Endodermal cell (in vitro differentiated cells): ENCODE results near the gene CERS6. TPM values are rescaled to one million over a fixed set of nuclear protein-coding genes. Genes with fewer than 3 reads are reported as not detected.

ENCODE experiments used
- DNase-seq: peaks from one replicate; pipeline ENCODE4 v3.0.0-alpha.2; 2017
- H3K27ac ChIP-seq: 2 replicates; pipeline ENCODE4 v1.5.1; 2013; ENCODE audit warnings: mild to moderate bottlenecking, low read depth, low read length, moderate library complexity
- H3K27me3 ChIP-seq: 2 replicates; pipeline ENCODE4 v1.6.1; 2013; ENCODE audit warnings: mild to moderate bottlenecking, low read length, moderate library complexity; ENCODE audit not compliant: insufficient read depth, control insufficient read depth, poor library complexity, severe bottlenecking
- H3K36me3 ChIP-seq: 2 replicates; pipeline ENCODE4 v1.7.0; 2013; ENCODE audit warnings: mild to moderate bottlenecking, low read length, moderate library complexity; ENCODE audit not compliant: control insufficient read depth, insufficient read depth
- H3K4me1 ChIP-seq: one replicate; pipeline ENCODE4 v1.7.0; 2013; ENCODE audit warnings: low read length; ENCODE audit not compliant: control insufficient read depth, insufficient read depth
- H3K4me3 ChIP-seq: 2 replicates; pipeline ENCODE4 v1.5.1; 2013; ENCODE audit warnings: mild to moderate bottlenecking, low read length, moderate library complexity
- H3K9ac ChIP-seq: 2 replicates; pipeline ENCODE4 v1.6.1; 2013; ENCODE audit warnings: mild to moderate bottlenecking, low read length, moderate library complexity; ENCODE audit not compliant: poor library complexity, severe bottlenecking; ENCODE audit errors: extremely low read depth
- H3K9me3 ChIP-seq: 2 replicates; pipeline ENCODE4 v1.6.1; 2013; ENCODE audit warnings: mild to moderate bottlenecking, low read length, moderate library complexity; ENCODE audit not compliant: control insufficient read depth
- H3K27ac Mint-ChIP-seq: 2 replicates; pipeline ENCODE4 v1.8.0; 2020; ENCODE audit warnings: mixed read lengths
- H3K27me3 Mint-ChIP-seq: 2 replicates; pipeline ENCODE4 v1.8.0; 2021; ENCODE audit warnings: mild to moderate bottlenecking, mixed read lengths; ENCODE audit not compliant: insufficient read depth
- H3K36me3 Mint-ChIP-seq: 2 replicates; pipeline ENCODE4 v1.8.0; 2020; ENCODE audit warnings: low read depth, mixed read lengths
- H3K4me1 Mint-ChIP-seq: 2 replicates; pipeline ENCODE4 v1.8.0; 2020; ENCODE audit warnings: mixed read lengths
- H3K4me3 Mint-ChIP-seq: 2 replicates; pipeline ENCODE4 v1.8.0; 2020; ENCODE audit warnings: mild to moderate bottlenecking, moderate library complexity, mixed read lengths
- H3K9me3 Mint-ChIP-seq: 2 replicates; pipeline ENCODE4 v1.8.0; 2020; ENCODE audit warnings: mild to moderate bottlenecking, mixed read lengths
- WGBS, 2 experiments: methylation state at CpG; one replicate each; pipeline versions ENCODE4 v1.1.5 to v1.1.7; 2013; ENCODE audit warnings: missing lambda C conversion rate in 2 of 2, mixed read lengths in 1 of 2; ENCODE audit not compliant: insufficient coverage in 1 of 2, insufficient read length in 1 of 2; 5-methylcytosine and 5-hydroxymethylcytosine counted together
- total RNA-seq, 2 donors: library from RNA; stranded (reverse); fragmentation: NEBNext Ultra II Directional in 1 of 2; extraction: Animal tissue kit (Norgen Biotek cat#: 25700) in 1 of 2; gene quantifications; 2 replicates in 1 of 2; 3 replicates in 1 of 2; pipeline ENCODE4 v1.2.1, GENCODE V29; 2021
- TF ChIP-seq, protein P1 (sequence below): fragments of 200-600 bp; sonication (generic); conservative IDR thresholded peaks from 2 replicates; pipeline ENCODE4 v1.5.0; 2021; ENCODE audit warnings: antibody characterized with exemption, mild to moderate bottlenecking

CERS6 gene
- total RNA-seq, 2 donors from 2014 or later = 41.3 to 52.0 TPM

DNA sequence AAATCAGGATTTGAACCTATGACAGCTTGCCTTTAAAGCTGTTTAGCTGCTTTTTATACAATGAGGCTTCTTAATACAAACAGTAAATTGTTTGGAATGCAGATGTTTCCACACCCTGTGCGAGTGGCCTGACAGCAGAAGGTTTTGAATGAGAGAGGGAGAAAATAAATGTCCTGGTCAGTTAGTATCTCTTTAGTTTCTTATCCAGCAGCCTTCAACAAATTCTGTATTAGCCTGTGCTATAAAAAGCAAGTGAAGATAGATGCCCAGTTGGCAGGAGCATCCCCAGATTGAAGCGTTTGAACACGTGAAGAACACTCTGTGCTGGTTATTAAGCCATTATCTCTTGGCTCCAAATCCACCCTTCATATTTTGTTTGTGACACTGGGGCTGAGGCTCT is 70.6 kb downstream of the CERS6 start:
- Histone ChIP-seq H3K27me3 (no peaks in the 10 kb centered on the region), H3K27ac (no peak overlapping the region), H3K4me3 (no peak overlapping the region), H3K4me1 (peaks cover 12% of the 10 kb centered on the region), H3K9ac (no peak overlapping the region), H3K9me3 (peaks cover 3% of the 10 kb centered on the region), H3K36me3 (no peaks in the 10 kb centered on the region)
- no peak overlapping the region for H3K4me3 Mint-ChIP-seq
- H3K27ac Mint-ChIP-seq = no peak overlapping the region
- no peaks in the 10 kb centered on the region for H3K27me3 Mint-ChIP-seq
- 90 to 100% methylated on average over 2 to 3 of the region's 3 CpGs for WGBS, 2 experiments
- H3K36me3 Mint-ChIP-seq = no peaks in the 10 kb centered on the region
- peaks cover 48% of the 10 kb centered on the region for H3K4me1 Mint-ChIP-seq
- DNase-seq = no peak
- H3K9me3 Mint-ChIP-seq = no peaks in the 10 kb centered on the region
- TF ChIP-seq, protein P1, sequence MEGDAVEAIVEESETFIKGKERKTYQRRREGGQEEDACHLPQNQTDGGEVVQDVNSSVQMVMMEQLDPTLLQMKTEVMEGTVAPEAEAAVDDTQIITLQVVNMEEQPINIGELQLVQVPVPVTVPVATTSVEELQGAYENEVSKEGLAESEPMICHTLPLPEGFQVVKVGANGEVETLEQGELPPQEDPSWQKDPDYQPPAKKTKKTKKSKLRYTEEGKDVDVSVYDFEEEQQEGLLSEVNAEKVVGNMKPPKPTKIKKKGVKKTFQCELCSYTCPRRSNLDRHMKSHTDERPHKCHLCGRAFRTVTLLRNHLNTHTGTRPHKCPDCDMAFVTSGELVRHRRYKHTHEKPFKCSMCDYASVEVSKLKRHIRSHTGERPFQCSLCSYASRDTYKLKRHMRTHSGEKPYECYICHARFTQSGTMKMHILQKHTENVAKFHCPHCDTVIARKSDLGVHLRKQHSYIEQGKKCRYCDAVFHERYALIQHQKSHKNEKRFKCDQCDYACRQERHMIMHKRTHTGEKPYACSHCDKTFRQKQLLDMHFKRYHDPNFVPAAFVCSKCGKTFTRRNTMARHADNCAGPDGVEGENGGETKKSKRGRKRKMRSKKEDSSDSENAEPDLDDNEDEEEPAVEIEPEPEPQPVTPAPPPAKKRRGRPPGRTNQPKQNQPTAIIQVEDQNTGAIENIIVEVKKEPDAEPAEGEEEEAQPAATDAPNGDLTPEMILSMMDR = no peak

DNA sequence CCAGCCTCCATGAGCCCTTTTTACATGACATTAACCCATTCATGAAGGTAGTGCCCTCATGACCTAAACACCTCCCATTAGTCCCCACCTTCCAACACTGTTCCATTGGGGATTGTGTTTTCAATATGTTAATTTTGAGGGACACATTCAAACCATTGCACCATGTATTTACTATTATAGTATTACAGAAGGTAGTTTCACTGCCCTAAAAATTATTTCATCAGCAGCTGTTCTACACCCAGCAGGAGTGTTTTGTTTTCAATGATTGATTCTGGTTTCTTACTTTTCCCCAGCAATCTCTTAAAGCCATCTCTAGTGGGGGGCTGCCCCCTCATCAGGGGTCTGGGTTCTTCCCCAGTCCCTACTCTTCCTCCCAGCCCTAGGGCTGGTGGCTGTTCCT is 71.9 kb downstream of the CERS6 start:
- TF ChIP-seq, protein P1 = no peak
- H3K36me3 Mint-ChIP-seq = no peaks in the 10 kb centered on the region
- Histone ChIP-seq H3K9ac (no peak overlapping the region), H3K4me1 (peaks cover 12% of the 10 kb centered on the region), H3K27me3 (no peaks in the 10 kb centered on the region), H3K4me3 (no peak overlapping the region), H3K9me3 (peaks cover 3% of the 10 kb centered on the region), H3K27ac (no peak overlapping the region), H3K36me3 (no peaks in the 10 kb centered on the region)
- H3K27me3 Mint-ChIP-seq = no peaks in the 10 kb centered on the region
- H3K4me3 Mint-ChIP-seq = no peak overlapping the region
- DNase-seq = no peak
- H3K4me1 Mint-ChIP-seq = peaks cover 44% of the 10 kb centered on the region
- H3K27ac Mint-ChIP-seq = no peak overlapping the region
- no peaks in the 10 kb centered on the region for H3K9me3 Mint-ChIP-seq

DNA sequence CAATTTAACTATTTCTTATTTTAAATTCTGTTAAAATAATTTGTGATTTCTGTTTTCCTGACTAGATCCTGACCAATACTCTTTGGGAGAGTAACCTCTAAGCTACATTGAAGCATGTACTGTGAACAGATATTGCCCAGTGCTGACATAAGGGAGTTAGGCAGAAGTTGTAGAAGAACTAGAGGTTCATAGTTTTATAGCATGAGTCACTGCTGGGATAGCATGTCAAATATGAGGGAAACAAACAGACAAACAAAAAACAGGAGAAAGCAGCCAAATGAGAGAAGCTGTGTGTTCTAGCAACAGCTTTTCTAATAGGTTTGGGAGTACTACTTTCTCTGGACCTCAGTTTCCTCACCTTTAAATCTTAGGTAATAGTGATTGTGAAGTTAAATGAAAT is 72.4 kb downstream of the CERS6 start:
- Histone ChIP-seq H3K27me3 (no peaks in the 10 kb centered on the region), H3K4me1 (peaks cover 12% of the 10 kb centered on the region), H3K9me3 (peaks cover 3% of the 10 kb centered on the region), H3K4me3 (no peak overlapping the region), H3K27ac (no peak overlapping the region), H3K36me3 (no peaks in the 10 kb centered on the region), H3K9ac (no peak overlapping the region)
- TF ChIP-seq, protein P1 = no peak
- H3K4me1 Mint-ChIP-seq = peaks cover 40% of the 10 kb centered on the region
- DNase-seq = no peak
- H3K9me3 Mint-ChIP-seq = no peaks in the 10 kb centered on the region
- H3K27me3 Mint-ChIP-seq = no peaks in the 10 kb centered on the region
- no peak overlapping the region for H3K4me3 Mint-ChIP-seq
- no peaks in the 10 kb centered on the region for H3K36me3 Mint-ChIP-seq
- no peak overlapping the region for H3K27ac Mint-ChIP-seq
